GM23338 (cell line): ENCODE data around the gene OSBPL5. TPM values are rescaled to one million over a fixed set of nuclear protein-coding genes. Genes with fewer than 3 reads are reported as not detected.

Source experiments
- ATAC-seq: fragments of 200-7000 bp; cut with Tn5 transposase; 3 replicates; pipeline ENCODE4 v1.9.1; 2020
- DNase-seq: peaks from one replicate; pipeline ENCODE4 v3.0.0-alpha.2; 2015; ENCODE audit warnings: low spot score
- H2AFZ ChIP-seq: fragments of 200-600 bp; sonication (generic); 2 replicates; pipeline ENCODE4 v1.8.0; 2016; ENCODE audit warnings: antibody characterized with exemption, mild to moderate bottlenecking, moderate library complexity
- H3F3A ChIP-seq: fragments of 200-600 bp; sonication (generic); replicated peaks from 2 replicates; pipeline ENCODE4 v1.8.0; 2017; ENCODE audit warnings: antibody characterized with exemption, mixed run types, low read depth
- H3K27ac ChIP-seq: fragments of 200-600 bp; sonication (generic); 2 replicates; pipeline ENCODE4 v1.6.1; 2016; ENCODE audit warnings: low read depth
- H3K27me3 ChIP-seq: fragments of 200-600 bp; sonication (generic); 2 replicates; pipeline ENCODE4 v1.8.0; 2016; ENCODE audit warnings: mild to moderate bottlenecking, mixed run types, moderate library complexity; ENCODE audit not compliant: insufficient read depth
- H3K36me3 ChIP-seq: fragments of 200-600 bp; sonication (generic); 2 replicates; pipeline ENCODE4 v1.8.0; 2016; ENCODE audit warnings: mild to moderate bottlenecking; ENCODE audit not compliant: insufficient read depth
- H3K4me1 ChIP-seq: fragments of 200-600 bp; sonication (generic); 2 replicates; pipeline ENCODE4 v1.8.0; 2016; ENCODE audit warnings: mild to moderate bottlenecking, moderate library complexity; ENCODE audit not compliant: insufficient read depth
- H3K4me2 ChIP-seq: fragments of 200-600 bp; sonication (generic); 2 replicates; pipeline ENCODE4 v1.7.1; 2017; ENCODE audit warnings: mixed run types
- H3K4me3 ChIP-seq: fragments of 200-600 bp; sonication (generic); 2 replicates; pipeline ENCODE4 v1.6.1; 2016; ENCODE audit warnings: mixed run types
- H3K79me2 ChIP-seq: fragments of 200-600 bp; sonication (generic); replicated peaks from 2 replicates; pipeline ENCODE4 v1.8.0; 2017; ENCODE audit warnings: mild to moderate bottlenecking; ENCODE audit not compliant: insufficient read depth
- H3K9me2 ChIP-seq: fragments of 200-600 bp; sonication (generic); 2 replicates; pipeline ENCODE4 v1.8.0; 2017; ENCODE audit not compliant: insufficient read depth
- H4K20me1 ChIP-seq: fragments of 200-600 bp; sonication (generic); replicated peaks from 2 replicates; pipeline ENCODE4 v1.8.0; 2017; ENCODE audit warnings: mild to moderate bottlenecking; ENCODE audit not compliant: insufficient read depth
- H3K27ac Mint-ChIP-seq: 2 replicates; pipeline ENCODE4 v1.8.0; 2020; ENCODE audit warnings: inconsistent platforms, mild to moderate bottlenecking, moderate library complexity, mixed read lengths
- H3K27me3 Mint-ChIP-seq: 3 replicates; pipeline ENCODE4 v1.8.0; 2022; ENCODE audit warnings: low read depth, mild to moderate bottlenecking, moderate library complexity, mixed read lengths, inconsistent platforms; ENCODE audit not compliant: insufficient read depth, poor library complexity
- H3K36me3 Mint-ChIP-seq: 3 replicates; pipeline ENCODE4 v1.8.0; 2021; ENCODE audit warnings: low read depth, mild to moderate bottlenecking, inconsistent platforms, moderate library complexity, mixed read lengths
- H3K4me1 Mint-ChIP-seq: 3 replicates; pipeline ENCODE4 v1.8.0; 2020; ENCODE audit warnings: mild to moderate bottlenecking, inconsistent platforms, mixed read lengths
- H3K4me3 Mint-ChIP-seq: 3 replicates; pipeline ENCODE4 v1.8.0; 2021; ENCODE audit warnings: moderate library complexity, mild to moderate bottlenecking, inconsistent platforms, mixed read lengths
- H3K9me3 Mint-ChIP-seq: 3 replicates; pipeline ENCODE4 v1.8.0; 2020; ENCODE audit warnings: moderate library complexity, mild to moderate bottlenecking, inconsistent platforms, mixed read lengths
- EZH2 ChIP-seq: fragments of 200-600 bp; sonication (generic); IDR thresholded peaks from one replicate; pipeline ENCODE4 v1.8.0; 2017; ENCODE audit warnings: antibody characterized with exemption, mild to moderate bottlenecking, low read depth; ENCODE audit not compliant: unreplicated experiment
- EZH2phosphoT487 ChIP-seq: fragments of 200-600 bp; sonication (generic); IDR thresholded peaks from one replicate; pipeline ENCODE4 v1.8.1; 2018; ENCODE audit warnings: antibody characterized with exemption; ENCODE audit not compliant: unreplicated experiment
- JUNB ChIP-seq: IDR thresholded peaks from one replicate; pipeline ENCODE4 v1.6.1; 2016; ENCODE audit warnings: antibody characterized with exemption; ENCODE audit not compliant: unreplicated experiment
- NANOG ChIP-seq: IDR thresholded peaks from 2 replicates; pipeline ENCODE4 v1.6.1; 2016; ENCODE audit warnings: antibody characterized with exemption, borderline replicate concordance
- POLR2AphosphoS5 ChIP-seq: IDR thresholded peaks from 2 replicates; pipeline ENCODE4 v1.6.1; 2016; ENCODE audit warnings: antibody characterized with exemption, low read depth
- STAT1 ChIP-seq: IDR thresholded peaks from one replicate; pipeline ENCODE4 v1.6.1; 2016; ENCODE audit warnings: antibody characterized with exemption; ENCODE audit not compliant: unreplicated experiment
- ZNF114 ChIP-seq: fragments of 250-450 bp; sonication (Bioruptor Pico); IDR thresholded peaks from 2 replicates; pipeline ENCODE4 v1.5.0; 2020; ENCODE audit warnings: mild to moderate bottlenecking, moderate library complexity
- ZNF331 ChIP-seq: fragments of 250-450 bp; sonication (Bioruptor Pico); IDR thresholded peaks from 2 replicates; pipeline ENCODE4 v1.5.0; 2020; ENCODE audit warnings: low read depth, mild to moderate bottlenecking, moderate library complexity
- polyA plus RNA-seq: library from polyadenylated mRNA; unstranded; fragments of >200 nt; fragmentation: Nextera tagmentation; extraction: Ambion mirVana; gene quantifications from 2 replicates; pipeline ENCODE4 v1.2.1, GENCODE V29; 2016
- total RNA-seq: library from RNA; depleted of rRNA; stranded (reverse); fragments of >200 nt; shearing (Covaris generic); gene quantifications from 2 replicates; pipeline ENCODE4 v1.2.3, GENCODE V29; 2014
- TF ChIP-seq, protein P1 (sequence below): fragments of 250-450 bp; sonication (Bioruptor Pico); IDR thresholded peaks from 2 replicates; pipeline ENCODE4 v1.5.0; 2020; ENCODE audit warnings: mild to moderate bottlenecking, moderate library complexity
- TF ChIP-seq, protein P2 (sequence below): IDR thresholded peaks from 2 replicates; pipeline ENCODE4 v1.6.1; 2016; ENCODE audit warnings: antibody characterized with exemption
- TF ChIP-seq, protein P3 (sequence below), 2 experiments: fragments of 200-600 bp in 1 of 2; sonication (generic) in 1 of 2; conservative IDR thresholded peaks; 2 replicates each; pipeline versions ENCODE4 v1.5.1 to v1.6.1; 2016 to 2017; ENCODE audit warnings: antibody characterized with exemption in 2 of 2, low read depth in 2 of 2, mild to moderate bottlenecking in 2 of 2, moderate library complexity in 1 of 2
- TF ChIP-seq, protein P4 (sequence below): IDR thresholded peaks from one replicate; pipeline ENCODE4 v1.6.1; 2018; ENCODE audit warnings: antibody characterized with exemption; ENCODE audit not compliant: unreplicated experiment

Gene OSBPL5
- total and polyA plus RNA-seq, 2 experiments from 2014 or later, result 2.7 to 12.0 TPM

DNA sequence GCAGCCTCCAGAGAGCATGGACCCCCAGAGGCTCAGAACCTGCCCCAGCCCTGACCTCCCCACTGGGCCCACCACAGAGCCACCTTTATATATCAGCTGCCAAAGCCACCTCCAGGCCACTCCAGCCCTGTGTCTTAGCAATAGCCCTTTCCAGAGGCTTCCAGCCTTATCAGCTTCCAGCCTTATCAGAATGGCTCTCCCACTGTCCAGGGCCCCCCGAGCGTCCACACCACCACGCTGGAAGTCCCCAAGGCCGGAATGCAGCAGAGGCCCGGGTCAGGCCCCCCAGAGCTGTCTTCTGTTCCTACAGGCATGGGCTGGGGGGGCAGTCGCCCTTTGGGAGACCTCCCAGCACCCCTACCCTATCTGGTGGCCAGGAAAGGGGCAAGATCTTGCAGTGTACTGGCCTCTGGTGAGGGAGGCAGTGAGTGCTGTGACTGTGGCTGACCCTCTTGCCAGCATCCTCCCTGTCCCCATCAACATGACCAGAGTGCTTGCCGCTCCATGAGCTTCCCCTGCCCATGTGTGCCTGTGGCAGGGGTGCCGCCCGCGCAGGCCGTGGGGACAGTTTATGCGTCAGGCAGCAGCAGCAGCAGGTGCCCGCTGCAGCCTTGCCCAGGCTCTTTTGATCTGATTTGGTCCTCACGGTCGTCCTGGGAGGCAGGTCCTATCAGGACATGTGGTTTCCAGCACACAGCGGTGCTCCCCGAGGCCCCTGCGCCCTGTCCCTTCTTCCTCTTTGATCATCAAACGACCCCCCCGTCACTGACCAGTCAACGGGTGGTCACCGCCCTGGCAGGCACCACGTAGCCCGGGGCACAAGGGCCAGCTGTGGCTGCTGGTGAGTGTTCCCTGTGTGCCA, 15.9 kb downstream of the OSBPL5 start:
- TF ChIP-seq, protein P1, sequence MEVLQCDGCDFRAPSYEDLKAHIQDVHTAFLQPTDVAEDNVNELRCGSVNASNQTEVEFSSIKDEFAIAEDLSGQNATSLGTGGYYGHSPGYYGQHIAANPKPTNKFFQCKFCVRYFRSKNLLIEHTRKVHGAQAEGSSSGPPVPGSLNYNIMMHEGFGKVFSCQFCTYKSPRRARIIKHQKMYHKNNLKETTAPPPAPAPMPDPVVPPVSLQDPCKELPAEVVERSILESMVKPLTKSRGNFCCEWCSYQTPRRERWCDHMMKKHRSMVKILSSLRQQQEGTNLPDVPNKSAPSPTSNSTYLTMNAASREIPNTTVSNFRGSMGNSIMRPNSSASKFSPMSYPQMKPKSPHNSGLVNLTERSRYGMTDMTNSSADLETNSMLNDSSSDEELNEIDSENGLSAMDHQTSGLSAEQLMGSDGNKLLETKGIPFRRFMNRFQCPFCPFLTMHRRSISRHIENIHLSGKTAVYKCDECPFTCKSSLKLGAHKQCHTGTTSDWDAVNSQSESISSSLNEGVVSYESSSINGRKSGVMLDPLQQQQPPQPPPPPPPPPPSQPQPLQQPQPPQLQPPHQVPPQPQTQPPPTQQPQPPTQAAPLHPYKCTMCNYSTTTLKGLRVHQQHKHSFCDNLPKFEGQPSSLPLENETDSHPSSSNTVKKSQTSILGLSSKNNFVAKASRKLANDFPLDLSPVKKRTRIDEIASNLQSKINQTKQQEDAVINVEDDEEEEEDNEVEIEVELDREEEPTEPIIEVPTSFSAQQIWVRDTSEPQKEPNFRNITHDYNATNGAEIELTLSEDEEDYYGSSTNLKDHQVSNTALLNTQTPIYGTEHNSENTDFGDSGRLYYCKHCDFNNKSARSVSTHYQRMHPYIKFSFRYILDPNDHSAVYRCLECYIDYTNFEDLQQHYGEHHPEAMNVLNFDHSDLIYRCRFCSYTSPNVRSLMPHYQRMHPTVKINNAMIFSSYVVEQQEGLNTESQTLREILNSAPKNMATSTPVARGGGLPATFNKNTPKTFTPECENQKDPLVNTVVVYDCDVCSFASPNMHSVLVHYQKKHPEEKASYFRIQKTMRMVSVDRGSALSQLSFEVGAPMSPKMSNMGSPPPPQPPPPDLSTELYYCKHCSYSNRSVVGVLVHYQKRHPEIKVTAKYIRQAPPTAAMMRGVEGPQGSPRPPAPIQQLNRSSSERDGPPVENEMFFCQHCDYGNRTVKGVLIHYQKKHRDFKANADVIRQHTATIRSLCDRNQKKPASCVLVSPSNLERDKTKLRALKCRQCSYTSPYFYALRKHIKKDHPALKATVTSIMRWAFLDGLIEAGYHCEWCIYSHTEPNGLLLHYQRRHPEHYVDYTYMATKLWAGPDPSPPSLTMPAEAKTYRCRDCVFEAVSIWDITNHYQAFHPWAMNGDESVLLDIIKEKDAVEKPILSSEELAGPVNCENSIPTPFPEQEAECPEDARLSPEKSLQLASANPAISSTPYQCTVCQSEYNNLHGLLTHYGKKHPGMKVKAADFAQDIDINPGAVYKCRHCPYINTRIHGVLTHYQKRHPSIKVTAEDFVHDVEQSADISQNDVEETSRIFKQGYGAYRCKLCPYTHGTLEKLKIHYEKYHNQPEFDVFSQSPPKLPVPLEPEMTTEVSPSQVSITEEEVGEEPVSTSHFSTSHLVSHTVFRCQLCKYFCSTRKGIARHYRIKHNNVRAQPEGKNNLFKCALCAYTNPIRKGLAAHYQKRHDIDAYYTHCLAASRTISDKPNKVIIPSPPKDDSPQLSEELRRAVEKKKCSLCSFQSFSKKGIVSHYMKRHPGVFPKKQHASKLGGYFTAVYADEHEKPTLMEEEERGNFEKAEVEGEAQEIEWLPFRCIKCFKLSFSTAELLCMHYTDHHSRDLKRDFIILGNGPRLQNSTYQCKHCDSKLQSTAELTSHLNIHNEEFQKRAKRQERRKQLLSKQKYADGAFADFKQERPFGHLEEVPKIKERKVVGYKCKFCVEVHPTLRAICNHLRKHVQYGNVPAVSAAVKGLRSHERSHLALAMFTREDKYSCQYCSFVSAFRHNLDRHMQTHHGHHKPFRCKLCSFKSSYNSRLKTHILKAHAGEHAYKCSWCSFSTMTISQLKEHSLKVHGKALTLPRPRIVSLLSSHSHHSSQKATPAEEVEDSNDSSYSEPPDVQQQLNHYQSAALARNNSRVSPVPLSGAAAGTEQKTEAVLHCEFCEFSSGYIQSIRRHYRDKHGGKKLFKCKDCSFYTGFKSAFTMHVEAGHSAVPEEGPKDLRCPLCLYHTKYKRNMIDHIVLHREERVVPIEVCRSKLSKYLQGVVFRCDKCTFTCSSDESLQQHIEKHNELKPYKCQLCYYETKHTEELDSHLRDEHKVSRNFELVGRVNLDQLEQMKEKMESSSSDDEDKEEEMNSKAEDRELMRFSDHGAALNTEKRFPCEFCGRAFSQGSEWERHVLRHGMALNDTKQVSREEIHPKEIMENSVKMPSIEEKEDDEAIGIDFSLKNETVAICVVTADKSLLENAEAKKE (CRISPR knock-in tag), result no peak
- TF ChIP-seq EZH2 (no peak), JUNB (no peak), EZH2phosphoT487 (no peak), STAT1 (no peak), ZNF331 (CRISPR knock-in tag) (no peak), ZNF114 (CRISPR knock-in tag) (no peak), NANOG (no peak), POLR2AphosphoS5 (no peak)
- TF ChIP-seq, protein P2, sequence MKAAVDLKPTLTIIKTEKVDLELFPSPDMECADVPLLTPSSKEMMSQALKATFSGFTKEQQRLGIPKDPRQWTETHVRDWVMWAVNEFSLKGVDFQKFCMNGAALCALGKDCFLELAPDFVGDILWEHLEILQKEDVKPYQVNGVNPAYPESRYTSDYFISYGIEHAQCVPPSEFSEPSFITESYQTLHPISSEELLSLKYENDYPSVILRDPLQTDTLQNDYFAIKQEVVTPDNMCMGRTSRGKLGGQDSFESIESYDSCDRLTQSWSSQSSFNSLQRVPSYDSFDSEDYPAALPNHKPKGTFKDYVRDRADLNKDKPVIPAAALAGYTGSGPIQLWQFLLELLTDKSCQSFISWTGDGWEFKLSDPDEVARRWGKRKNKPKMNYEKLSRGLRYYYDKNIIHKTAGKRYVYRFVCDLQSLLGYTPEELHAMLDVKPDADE, result no peak
- TF ChIP-seq, protein P3, sequence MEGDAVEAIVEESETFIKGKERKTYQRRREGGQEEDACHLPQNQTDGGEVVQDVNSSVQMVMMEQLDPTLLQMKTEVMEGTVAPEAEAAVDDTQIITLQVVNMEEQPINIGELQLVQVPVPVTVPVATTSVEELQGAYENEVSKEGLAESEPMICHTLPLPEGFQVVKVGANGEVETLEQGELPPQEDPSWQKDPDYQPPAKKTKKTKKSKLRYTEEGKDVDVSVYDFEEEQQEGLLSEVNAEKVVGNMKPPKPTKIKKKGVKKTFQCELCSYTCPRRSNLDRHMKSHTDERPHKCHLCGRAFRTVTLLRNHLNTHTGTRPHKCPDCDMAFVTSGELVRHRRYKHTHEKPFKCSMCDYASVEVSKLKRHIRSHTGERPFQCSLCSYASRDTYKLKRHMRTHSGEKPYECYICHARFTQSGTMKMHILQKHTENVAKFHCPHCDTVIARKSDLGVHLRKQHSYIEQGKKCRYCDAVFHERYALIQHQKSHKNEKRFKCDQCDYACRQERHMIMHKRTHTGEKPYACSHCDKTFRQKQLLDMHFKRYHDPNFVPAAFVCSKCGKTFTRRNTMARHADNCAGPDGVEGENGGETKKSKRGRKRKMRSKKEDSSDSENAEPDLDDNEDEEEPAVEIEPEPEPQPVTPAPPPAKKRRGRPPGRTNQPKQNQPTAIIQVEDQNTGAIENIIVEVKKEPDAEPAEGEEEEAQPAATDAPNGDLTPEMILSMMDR (conservative IDR thresholded peaks at IDR 0.05; ENCODE audit: low read depth in 2 of 2), result no peak
- TF ChIP-seq, protein P4, sequence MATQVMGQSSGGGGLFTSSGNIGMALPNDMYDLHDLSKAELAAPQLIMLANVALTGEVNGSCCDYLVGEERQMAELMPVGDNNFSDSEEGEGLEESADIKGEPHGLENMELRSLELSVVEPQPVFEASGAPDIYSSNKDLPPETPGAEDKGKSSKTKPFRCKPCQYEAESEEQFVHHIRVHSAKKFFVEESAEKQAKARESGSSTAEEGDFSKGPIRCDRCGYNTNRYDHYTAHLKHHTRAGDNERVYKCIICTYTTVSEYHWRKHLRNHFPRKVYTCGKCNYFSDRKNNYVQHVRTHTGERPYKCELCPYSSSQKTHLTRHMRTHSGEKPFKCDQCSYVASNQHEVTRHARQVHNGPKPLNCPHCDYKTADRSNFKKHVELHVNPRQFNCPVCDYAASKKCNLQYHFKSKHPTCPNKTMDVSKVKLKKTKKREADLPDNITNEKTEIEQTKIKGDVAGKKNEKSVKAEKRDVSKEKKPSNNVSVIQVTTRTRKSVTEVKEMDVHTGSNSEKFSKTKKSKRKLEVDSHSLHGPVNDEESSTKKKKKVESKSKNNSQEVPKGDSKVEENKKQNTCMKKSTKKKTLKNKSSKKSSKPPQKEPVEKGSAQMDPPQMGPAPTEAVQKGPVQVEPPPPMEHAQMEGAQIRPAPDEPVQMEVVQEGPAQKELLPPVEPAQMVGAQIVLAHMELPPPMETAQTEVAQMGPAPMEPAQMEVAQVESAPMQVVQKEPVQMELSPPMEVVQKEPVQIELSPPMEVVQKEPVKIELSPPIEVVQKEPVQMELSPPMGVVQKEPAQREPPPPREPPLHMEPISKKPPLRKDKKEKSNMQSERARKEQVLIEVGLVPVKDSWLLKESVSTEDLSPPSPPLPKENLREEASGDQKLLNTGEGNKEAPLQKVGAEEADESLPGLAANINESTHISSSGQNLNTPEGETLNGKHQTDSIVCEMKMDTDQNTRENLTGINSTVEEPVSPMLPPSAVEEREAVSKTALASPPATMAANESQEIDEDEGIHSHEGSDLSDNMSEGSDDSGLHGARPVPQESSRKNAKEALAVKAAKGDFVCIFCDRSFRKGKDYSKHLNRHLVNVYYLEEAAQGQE, result no peak
- Mint-ChIP-seq H3K9me3 (no peaks in the 10 kb centered on the region), H3K36me3 (no peaks in the 10 kb centered on the region; the same call in 2 of the 3 replicates), H3K4me3 (no peak overlapping the region; the same call in 2 of the 3 replicates), H3K27me3 (peaks cover 12% of the 10 kb centered on the region), H3K27ac (peak overlapping the region; percentile 75), H3K4me1 (peaks cover 29% of the 10 kb centered on the region)
- H3K4me2 ChIP-seq, result no peak overlapping the region
- no peaks in the 10 kb centered on the region for H3K36me3 ChIP-seq
- H4K20me1 ChIP-seq, result no peaks in the 10 kb centered on the region
- no peak overlapping the region for H3K4me3 ChIP-seq
- no peak overlapping the region for H2AFZ ChIP-seq
- H3K27ac ChIP-seq, result no peak overlapping the region
- no peaks in the 10 kb centered on the region for H3K79me2 ChIP-seq
- DNase-seq (no peak), ATAC-seq (no peak)
- H3K9me2 ChIP-seq, result no peaks in the 10 kb centered on the region
- no peaks in the 10 kb centered on the region; the same call in 1 of the 2 replicates for H3K4me1 ChIP-seq
- no peaks in the 10 kb centered on the region for H3K27me3 ChIP-seq
- no peaks in the 10 kb centered on the region for H3F3A ChIP-seq
